GM21737 (cell line): Measurements from ENCODE around the gene B3GAT2.
A peak's percentile ranks its signal among the peaks of the same experiment; 100 is the strongest.
"Not testable (repeated sequence)": the region's sequence is repeated elsewhere in the genome, so short reads cannot be mapped to it uniquely, and the experiment has no call there.

Source experiments
- ATAC-seq: cut with Tn5 transposase; IDR thresholded peaks from one replicate; pipeline ENCODE4 v1.9.1; 2021; ENCODE audit warnings: mild to moderate bottlenecking, moderate library complexity; ENCODE audit not compliant: unreplicated experiment

B3GAT2 gene, protein sequence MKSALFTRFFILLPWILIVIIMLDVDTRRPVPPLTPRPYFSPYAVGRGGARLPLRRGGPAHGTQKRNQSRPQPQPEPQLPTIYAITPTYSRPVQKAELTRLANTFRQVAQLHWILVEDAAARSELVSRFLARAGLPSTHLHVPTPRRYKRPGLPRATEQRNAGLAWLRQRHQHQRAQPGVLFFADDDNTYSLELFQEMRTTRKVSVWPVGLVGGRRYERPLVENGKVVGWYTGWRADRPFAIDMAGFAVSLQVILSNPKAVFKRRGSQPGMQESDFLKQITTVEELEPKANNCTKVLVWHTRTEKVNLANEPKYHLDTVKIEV

DNA sequence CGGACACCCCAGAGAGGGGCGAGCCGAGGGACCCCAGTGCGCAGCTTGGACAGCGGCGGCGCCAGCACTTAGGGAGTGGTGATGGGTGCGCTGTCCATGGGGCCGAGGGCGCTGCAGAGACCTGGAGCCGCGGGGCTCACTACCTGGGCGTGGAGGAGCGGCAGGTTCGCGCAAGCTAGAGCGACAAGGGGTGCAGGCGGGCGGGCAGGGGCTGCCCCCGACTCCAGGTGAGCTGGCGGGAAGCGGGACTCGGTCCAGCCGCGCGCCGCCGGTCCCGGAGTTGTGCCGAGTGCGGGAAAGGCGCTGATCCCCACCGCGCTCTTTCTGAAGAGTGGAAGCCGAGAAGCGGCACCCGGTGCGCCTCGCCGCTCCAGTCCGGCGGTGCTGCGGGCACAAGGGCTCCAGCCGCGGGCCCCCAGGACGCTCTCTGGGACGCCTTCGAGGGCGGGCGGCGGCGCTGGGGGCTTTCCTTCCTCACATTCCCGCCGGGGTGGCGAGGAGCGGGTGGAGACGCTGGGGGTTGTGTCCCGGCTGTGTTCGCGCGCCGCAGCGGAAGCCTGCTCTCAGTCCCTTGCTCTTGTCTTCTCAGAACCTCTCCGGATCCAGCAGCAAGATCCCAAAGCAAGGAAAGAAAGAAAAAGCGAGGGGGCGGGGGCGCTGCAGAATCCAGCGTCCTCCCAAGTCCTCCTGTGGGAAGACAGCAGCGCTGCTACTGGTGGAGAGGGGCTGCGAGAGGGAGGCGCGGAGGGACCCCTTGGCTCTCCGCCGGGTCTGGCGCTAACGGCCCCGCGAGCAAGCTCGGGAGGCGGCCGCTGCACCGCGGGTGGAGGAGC, at the start of gene B3GAT2:
Gene B3GAT2, minus strand, starts transcription at position 610 of the 833 bp plus-strand sequence. CDS start 631 bp downstream, outside the sequence.
- ATAC-seq: peak; percentile 9

DNA sequence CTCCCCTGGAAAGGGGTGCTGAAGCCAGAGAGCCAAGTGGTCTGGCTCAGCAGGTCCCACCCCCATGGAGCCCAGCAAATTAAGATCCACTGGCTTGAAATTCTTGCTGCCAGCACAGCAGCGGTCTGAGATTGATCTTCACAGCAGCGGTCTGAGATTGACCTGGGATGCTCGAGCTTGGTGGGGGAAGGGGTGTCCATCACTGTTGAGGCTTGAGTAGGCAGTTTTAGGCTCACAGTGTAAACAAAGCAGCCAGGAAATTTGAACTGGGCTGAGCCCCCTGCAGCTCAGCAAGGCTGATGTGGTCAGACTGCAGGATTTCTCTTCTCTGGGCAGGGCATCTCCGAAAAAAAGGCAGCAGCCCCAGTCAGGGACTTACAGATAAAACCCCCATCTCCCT, 41.3 kb upstream of the B3GAT2 start:
- ATAC-seq: no peak

DNA sequence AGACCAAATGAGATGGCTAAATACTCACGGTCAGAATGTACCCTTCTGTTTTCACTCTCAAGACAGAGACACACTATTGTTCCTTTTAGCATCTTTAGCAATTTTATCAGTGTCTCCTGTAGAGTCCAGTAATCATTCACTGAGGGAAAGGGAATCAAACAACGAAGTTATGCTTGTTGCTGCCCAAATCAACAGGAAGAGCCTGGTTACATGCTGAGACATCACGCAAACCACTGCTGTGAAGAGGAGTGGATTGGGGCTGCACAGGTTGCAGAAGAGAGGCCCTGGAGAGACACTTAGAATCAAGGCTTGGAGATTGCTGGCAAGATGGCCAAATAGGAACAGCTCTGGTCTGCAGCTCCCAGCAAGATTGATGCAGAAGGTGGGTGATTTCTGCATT, 40.5 kb upstream of the B3GAT2 start:
- no peak for ATAC-seq

- no peak for ATAC-seq
Measured at GRCh38 chr6:70996106-70996505, 39.2 kb upstream of the B3GAT2 start.

GRCh38 chr6:70995411-70995810, 38.6 kb upstream of the B3GAT2 start:
- ATAC-seq: no peak

DNA sequence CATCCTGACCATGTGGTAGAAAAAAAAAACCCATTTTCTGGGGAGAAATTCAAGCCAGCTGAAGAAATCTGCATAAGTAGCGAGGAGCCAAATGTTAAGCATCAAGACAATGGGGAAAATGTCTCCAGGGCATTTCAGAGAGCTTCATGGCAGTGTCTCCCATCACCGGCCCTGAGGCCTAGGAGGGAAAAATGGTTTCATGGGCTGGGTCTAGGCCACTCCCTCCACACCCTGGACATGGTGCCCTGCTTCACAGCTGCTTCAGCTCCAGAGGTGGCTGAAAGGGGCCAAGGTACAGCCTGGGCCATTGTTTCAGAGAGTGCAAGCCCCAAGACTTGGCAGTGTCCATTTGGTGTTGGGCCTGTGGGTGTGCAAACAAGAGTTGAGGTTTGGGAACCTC, 34.4 kb upstream of the B3GAT2 start:
- ATAC-seq: no peak

GRCh38 chr6:70985156-70985555, 28.3 kb upstream of the B3GAT2 start:
- ATAC-seq: no peak

- ATAC-seq: no peak
Measured at GRCh38 chr6:70982747-70983146, 25.9 kb upstream of the B3GAT2 start.

- no peak for ATAC-seq
Measured at GRCh38 chr6:70980727-70981126, 23.9 kb upstream of the B3GAT2 start.

- ATAC-seq: no peak
Measured at GRCh38 chr6:70973604-70974003, 16.7 kb upstream of the B3GAT2 start.

GRCh38 chr6:70967049-70967448, 10.2 kb upstream of the B3GAT2 start:
- no peak for ATAC-seq

DNA sequence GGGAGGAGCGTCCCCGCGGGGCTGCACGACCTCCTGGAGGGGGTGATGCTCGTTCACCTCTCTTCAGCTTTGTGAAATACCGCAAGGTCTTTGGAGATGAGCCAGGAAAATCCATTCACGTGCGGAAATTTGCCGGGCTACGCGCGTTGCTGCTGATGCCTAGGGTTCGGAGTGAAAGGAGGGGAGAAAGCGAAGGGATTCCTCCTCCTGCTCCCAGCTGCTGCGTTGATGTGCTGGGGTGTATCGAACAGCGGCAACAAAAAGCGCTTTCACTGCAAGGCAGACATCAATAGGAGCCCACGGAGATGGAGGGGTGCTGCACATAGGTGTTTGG, 391 bp upstream of the B3GAT2 start:
- ATAC-seq: no peak

- ATAC-seq: no peak
Measured at GRCh38 chr6:70956191-70956450, 739 bp downstream of the B3GAT2 start.

DNA sequence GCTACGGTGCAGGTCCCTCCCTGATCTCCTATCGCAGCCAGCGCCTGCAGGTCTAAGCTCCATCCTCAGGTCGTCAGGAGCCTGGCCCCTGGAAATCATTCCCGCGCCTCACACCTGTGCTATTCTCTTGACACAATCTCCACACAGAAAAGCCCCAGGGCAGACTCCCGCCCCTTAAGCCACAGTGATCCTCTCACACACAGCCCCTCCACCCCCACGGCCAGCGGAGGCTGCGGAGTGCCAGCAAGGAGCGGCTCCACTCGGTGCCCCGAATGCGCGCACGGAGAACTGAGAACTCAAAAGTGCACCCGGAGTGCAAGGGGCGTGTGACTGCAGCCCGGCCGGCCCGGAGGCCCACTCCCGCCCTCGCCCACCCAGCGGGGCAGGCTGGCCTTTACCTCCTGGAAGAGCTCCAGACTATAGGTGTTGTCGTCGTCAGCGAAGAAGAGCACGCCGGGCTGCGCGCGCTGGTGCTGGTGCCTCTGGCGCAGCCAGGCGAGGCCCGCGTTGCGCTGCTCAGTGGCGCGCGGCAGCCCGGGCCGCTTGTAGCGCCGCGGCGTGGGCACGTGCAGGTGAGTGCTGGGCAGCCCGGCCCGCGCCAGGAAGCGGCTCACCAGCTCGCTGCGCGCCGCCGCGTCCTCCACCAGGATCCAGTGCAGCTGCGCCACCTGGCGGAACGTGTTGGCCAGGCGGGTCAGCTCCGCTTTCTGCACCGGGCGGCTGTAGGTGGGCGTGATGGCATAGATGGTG, 1.2 kb downstream of the B3GAT2 start:
- ATAC-seq: peak; percentile 89

DNA sequence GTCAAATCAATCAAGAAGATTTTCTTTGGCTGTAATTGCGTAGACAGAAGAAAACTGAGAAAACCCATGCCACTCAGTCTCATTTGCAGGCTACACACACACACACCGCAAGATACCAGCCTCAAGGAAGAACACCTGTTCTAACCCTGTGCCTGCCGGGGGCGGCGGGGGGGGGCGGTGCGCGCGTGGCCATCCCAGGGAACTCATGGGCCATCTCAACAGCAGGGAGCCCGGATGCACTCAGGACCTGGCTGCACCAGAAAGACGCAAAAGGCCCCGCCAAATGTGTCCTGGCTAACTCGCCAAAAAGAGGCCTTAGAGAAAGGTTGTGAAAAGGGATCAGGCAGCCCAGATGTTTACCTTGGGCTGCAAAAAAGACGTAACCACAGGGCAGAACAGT, 2.1 kb downstream of the B3GAT2 start:
- no peak for ATAC-seq

GRCh38 chr6:70954176-70954575, 2.7 kb downstream of the B3GAT2 start:
- no peak for ATAC-seq

GRCh38 chr6:70952608-70953165, 4.2 kb downstream of the B3GAT2 start:
- ATAC-seq: no peak

DNA sequence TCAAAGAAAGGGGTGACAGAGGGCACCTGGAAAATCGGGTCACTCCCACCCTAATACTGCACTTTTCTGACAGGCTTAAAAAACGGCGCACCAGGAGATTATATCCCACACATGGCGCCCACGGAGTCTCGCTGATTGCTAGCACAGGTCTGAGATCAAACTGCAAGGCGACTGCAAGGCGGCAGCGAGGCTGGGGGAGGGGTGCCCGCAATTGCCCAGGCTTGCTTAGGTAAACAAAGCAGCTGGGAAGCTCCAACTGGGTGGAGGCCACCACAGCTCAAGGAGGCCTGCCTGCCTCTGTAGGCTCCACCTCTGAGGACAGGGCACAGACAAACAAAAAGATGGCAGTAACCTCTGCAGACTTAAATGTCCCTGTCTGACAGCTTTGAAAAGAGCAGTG, 12.5 kb downstream of the B3GAT2 start:
- ATAC-seq: not testable (repeated sequence)

- ATAC-seq: no peak
Measured at GRCh38 chr6:70933853-70934252, 23.0 kb downstream of the B3GAT2 start.

DNA sequence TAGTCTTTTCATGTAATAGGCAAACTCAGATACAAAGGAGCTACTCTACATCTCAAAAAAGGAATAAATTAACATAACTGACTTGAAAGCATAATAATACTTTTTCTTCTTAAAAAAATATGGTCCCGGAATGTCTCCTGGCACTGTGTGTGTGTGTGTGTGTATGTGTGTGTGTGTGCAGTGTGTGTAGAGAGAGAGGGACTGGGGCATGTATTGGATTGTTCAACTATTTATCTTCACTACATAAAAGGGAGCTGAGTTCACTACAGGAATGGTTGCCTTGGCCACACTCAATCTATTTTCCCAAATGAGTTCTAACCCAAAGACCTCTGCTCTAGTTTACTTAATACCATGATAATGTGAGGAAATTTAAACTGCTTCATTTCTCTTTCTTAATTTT, 51.1 kb downstream of the B3GAT2 start:
- ATAC-seq: no peak

GRCh38 chr6:70903665-70904452, 53.0 kb downstream of the B3GAT2 start:
- ATAC-seq: no peak
